Measurements from ENCODE around the gene ISG20. TPM values are rescaled to one million over a fixed set of nuclear protein-coding genes. Genes with fewer than 3 reads are reported as not detected.

Gene ISG20
- polyA plus RNA-seq, 4 donors = 0.83 to 1.8 (median 1.3) TPM

Other genes starting within 250 kb of the ISG20 start
- 10 to 100 TPM; 21.5 to 36.7 (median 27.4) TPM for gene MRPL46, start 171.6 kb upstream of the ISG20 start, polyA plus RNA-seq (ENCODE audit: insufficient read length in 4 of 4)
- 10 to 100 TPM; 28.9 to 55.9 (median 38.2) TPM for gene MRPS11, start 171.3 kb upstream of the ISG20 start, polyA plus RNA-seq (ENCODE audit: insufficient read length in 4 of 4)
- gene DET1, start 92.3 kb upstream of the ISG20 start, polyA plus RNA-seq (ENCODE audit: insufficient read length in 4 of 4) = 10 to 100 TPM; 13.8 to 19.3 (median 15.0) TPM
- gene AEN, start 17.7 kb upstream of the ISG20 start, polyA plus RNA-seq (ENCODE audit: insufficient read length in 4 of 4) = 1 to 10 TPM; 4.2 to 6.5 (median 6.2) TPM
- gene ACAN, start 164.4 kb downstream of the ISG20 start, polyA plus RNA-seq (ENCODE audit: insufficient read length in 4 of 4) = 1 to 10 TPM; 2.5 to 5.2 (median 3.0) TPM

Data from left renal pelvis (tissue), 4 donors.